PC-3 (cell line): ENCODE results near the gene CNTNAP5. TPM values are rescaled to one million over a fixed set of nuclear protein-coding genes. Genes with fewer than 3 reads are reported as not detected.

Experiments
- ATAC-seq: fragments of 200-7000 bp; cut with Tn5 transposase; 2 replicates; pipeline ENCODE4 v1.9.1; 2020; ENCODE audit warnings: mild to moderate bottlenecking, moderate library complexity
- BruUV-seq: library from RNA; stranded (reverse); fragments of 400-500 nt; replicated peaks from 2 replicates; lab custom pipeline; 2021; lab: Mats Ljungman, UMichigan
- CTCF ChIA-PET: fragments of 300-600 bp; sonication (Branson Sonifier 250); formaldehyde crosslinking; loops from one replicate; lab custom pipeline; 2022; ENCODE audit warnings: antibody characterized with exemption; lab: Charles Lee
- POLR2A ChIA-PET: fragments of 300-600 bp; sonication (Branson Sonifier 250); formaldehyde crosslinking; loops from one replicate; lab custom pipeline; 2022; ENCODE audit warnings: antibody characterized with exemption; ENCODE audit not compliant: unreplicated experiment; lab: Charles Lee
- DNase-seq: peaks from one replicate; pipeline ENCODE4 v3.0.0-alpha.2; 2015
- H2AFZ ChIP-seq: fragments of 300-600 bp; sonication (generic); 2 replicates; pipeline ENCODE4 v1.6.0; 2016; ENCODE audit warnings: antibody characterized with exemption, low read length
- H3F3A ChIP-seq: fragments of 300-600 bp; sonication (generic); one replicate; pipeline ENCODE4 v1.6.0; 2017; ENCODE audit warnings: antibody characterized with exemption, low read length, control low read depth, mild to moderate bottlenecking; ENCODE audit not compliant: unreplicated experiment
- H3K27ac ChIP-seq: fragments of 300-600 bp; sonication (generic); 2 replicates; pipeline ENCODE4 v1.5.1; 2016; ENCODE audit warnings: mild to moderate bottlenecking, low read length
- H3K27me3 ChIP-seq: fragments of 300-600 bp; sonication (generic); 2 replicates; pipeline ENCODE4 v1.6.1; 2016; ENCODE audit warnings: low read length, mixed read lengths
- H3K36me3 ChIP-seq: fragments of 300-600 bp; sonication (generic); 2 replicates; pipeline ENCODE4 v1.6.1; 2016; ENCODE audit warnings: low read depth, mixed run types, low read length, mixed read lengths
- H3K4me1 ChIP-seq: fragments of 300-600 bp; sonication (generic); 2 replicates; pipeline ENCODE4 v1.5.1; 2016; ENCODE audit warnings: low read length; ENCODE audit not compliant: insufficient read depth
- H3K4me2 ChIP-seq: fragments of 300-600 bp; sonication (generic); 2 replicates; pipeline ENCODE4 v1.6.0; 2016; ENCODE audit warnings: low read length
- H3K4me3 ChIP-seq: fragments of 300-600 bp; sonication (generic); 2 replicates; pipeline ENCODE4 v1.5.1; 2016; ENCODE audit warnings: mild to moderate bottlenecking, low read length, mixed read lengths
- H3K79me2 ChIP-seq: fragments of 300-600 bp; sonication (generic); 2 replicates; pipeline ENCODE4 v1.6.1; 2017; ENCODE audit warnings: low read length, mixed read lengths
- H3K9ac ChIP-seq: fragments of 300-600 bp; sonication (generic); 2 replicates; pipeline ENCODE4 v1.6.0; 2016; ENCODE audit warnings: mild to moderate bottlenecking, low read length
- H3K9me2 ChIP-seq: fragments of 300-600 bp; sonication (generic); replicated peaks from 2 replicates; pipeline ENCODE4 v1.6.1; 2016; ENCODE audit warnings: mixed run types, low read length, mixed read lengths
- H3K9me3 ChIP-seq: fragments of 300-600 bp; sonication (generic); 2 replicates; pipeline ENCODE4 v1.6.1; 2016; ENCODE audit warnings: low read length, mixed read lengths
- H4K20me1 ChIP-seq: fragments of 300-600 bp; sonication (generic); 2 replicates; pipeline ENCODE4 v1.6.1; 2016; ENCODE audit warnings: low read length, mixed read lengths
- EZH2 ChIP-seq: fragments of 300-600 bp; sonication (generic); IDR thresholded peaks from one replicate; pipeline ENCODE4 v1.6.1; 2017; ENCODE audit warnings: antibody characterized with exemption, mild to moderate bottlenecking, low read length; ENCODE audit not compliant: unreplicated experiment
- EZH2phosphoT487 ChIP-seq: fragments of 300-600 bp; sonication (generic); IDR thresholded peaks from 2 replicates; pipeline ENCODE4 v1.6.1; 2018; ENCODE audit warnings: mild to moderate bottlenecking, antibody characterized with exemption, low read length, borderline replicate concordance
- intact Hi-C: fragments of 100-400 bp; cut with micrococcal nuclease; formaldehyde crosslinking; loops from 2 replicates; pipeline ENCODE4 v1.9.0; 2023
- total RNA-seq: library from RNA; depleted of rRNA; stranded (reverse); fragments of >200 nt; gene quantifications from 2 replicates; pipeline ENCODE4 v1.2.3, GENCODE V29; 2014
- TF ChIP-seq, protein P1 (sequence below): fragments of 300-600 bp; sonication (generic); conservative IDR thresholded peaks from 2 replicates; pipeline ENCODE4 v1.5.1; 2017; ENCODE audit warnings: antibody characterized with exemption, low read depth, mild to moderate bottlenecking, low read length

The CNTNAP5 gene
- total RNA-seq, 1 experiment from 2014 or later, result not detected

DNA sequence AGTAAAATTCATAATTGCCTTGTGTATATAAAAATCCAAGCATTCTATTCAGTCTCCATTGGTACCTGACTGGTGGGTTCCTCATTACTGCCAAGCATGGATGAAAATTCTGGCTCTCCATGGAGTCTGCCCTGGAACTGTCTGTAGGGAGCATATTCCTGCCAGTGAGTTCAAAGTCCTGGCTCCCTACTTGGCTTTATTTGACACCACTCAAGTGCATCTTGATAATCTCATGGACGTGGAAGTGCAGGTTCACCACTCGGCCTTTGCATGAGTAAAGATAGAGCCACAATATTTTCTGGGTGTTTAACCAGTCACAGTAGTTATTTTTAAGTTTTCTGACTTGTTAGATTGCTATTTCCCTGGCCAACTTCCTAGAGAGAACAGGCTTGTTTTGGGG lies 63.5 kb downstream of the CNTNAP5 start:
- no peaks in the 10 kb centered on the region for H3K9me2 ChIP-seq
- no peak overlapping the region for H2AFZ ChIP-seq
- H3K36me3 ChIP-seq, result no peaks in the 10 kb centered on the region
- ChIA-PET CTCF (no interaction called here), POLR2A (no interaction called here)
- no peaks in the 10 kb centered on the region for H4K20me1 ChIP-seq
- H3K9ac ChIP-seq, result no peak overlapping the region
- no peak overlapping the region for H3K27ac ChIP-seq
- no peaks in the 10 kb centered on the region for H3K79me2 ChIP-seq
- no peak for DNase-seq
- 0 out of 2 replicates have a peak, but pooled peaks cover 5% of the 10 kb centered on the region for H3K27me3 ChIP-seq
- H3K4me2 ChIP-seq, result no peak overlapping the region
- no peaks in the 10 kb centered on the region for H3F3A ChIP-seq
- intact Hi-C loops, result no loop called here
- no peaks in the 10 kb centered on the region for H3K9me3 ChIP-seq
- no TSS peak for BruUV-seq
- TF ChIP-seq EZH2phosphoT487, result no peak
- TF ChIP-seq, protein P1, sequence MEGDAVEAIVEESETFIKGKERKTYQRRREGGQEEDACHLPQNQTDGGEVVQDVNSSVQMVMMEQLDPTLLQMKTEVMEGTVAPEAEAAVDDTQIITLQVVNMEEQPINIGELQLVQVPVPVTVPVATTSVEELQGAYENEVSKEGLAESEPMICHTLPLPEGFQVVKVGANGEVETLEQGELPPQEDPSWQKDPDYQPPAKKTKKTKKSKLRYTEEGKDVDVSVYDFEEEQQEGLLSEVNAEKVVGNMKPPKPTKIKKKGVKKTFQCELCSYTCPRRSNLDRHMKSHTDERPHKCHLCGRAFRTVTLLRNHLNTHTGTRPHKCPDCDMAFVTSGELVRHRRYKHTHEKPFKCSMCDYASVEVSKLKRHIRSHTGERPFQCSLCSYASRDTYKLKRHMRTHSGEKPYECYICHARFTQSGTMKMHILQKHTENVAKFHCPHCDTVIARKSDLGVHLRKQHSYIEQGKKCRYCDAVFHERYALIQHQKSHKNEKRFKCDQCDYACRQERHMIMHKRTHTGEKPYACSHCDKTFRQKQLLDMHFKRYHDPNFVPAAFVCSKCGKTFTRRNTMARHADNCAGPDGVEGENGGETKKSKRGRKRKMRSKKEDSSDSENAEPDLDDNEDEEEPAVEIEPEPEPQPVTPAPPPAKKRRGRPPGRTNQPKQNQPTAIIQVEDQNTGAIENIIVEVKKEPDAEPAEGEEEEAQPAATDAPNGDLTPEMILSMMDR, result no peak
- no peak for TF ChIP-seq EZH2
- H3K4me1 ChIP-seq, result no peaks in the 10 kb centered on the region
- ATAC-seq, result no peak
- H3K4me3 ChIP-seq, result no peak overlapping the region

DNA sequence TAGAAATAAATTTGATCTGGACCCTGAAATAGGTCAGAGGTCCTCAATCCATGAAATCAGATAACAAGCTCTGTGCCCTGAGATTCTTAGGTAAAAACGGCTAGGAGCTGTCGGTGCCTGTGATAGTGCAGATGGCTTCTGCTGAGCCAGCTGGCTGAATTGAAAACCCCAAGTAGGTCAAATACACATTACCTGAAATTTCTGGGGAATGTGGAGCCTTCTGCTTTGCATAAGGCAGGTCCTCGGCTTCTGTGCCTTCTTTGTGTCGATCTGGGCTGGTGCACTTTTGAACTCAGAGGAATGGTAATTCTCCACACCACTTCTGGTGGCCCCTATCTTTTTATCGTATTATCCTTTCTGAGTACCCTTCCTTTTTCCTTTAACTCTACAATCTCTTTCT lies 66.6 kb downstream of the CNTNAP5 start:
- POLR2A ChIA-PET, result no interaction called here
- H3K9ac ChIP-seq, result no peak overlapping the region
- no peaks in the 10 kb centered on the region for H3K9me3 ChIP-seq
- TF ChIP-seq, protein P1, result no peak
- no peak for TF ChIP-seq EZH2phosphoT487
- no peak for TF ChIP-seq EZH2
- no peaks in the 10 kb centered on the region for H3K79me2 ChIP-seq
- H3K4me3 ChIP-seq, result no peak overlapping the region
- no peaks in the 10 kb centered on the region for H3K4me1 ChIP-seq
- no peak for ATAC-seq
- H2AFZ ChIP-seq, result no peak overlapping the region
- no peaks in the 10 kb centered on the region for H4K20me1 ChIP-seq
- BruUV-seq, result no TSS peak
- intact Hi-C loops, result no loop called here
- no peak for DNase-seq
- no peaks in the 10 kb centered on the region for H3K36me3 ChIP-seq
- CTCF ChIA-PET, result no interaction called here
- no peak overlapping the region for H3K27ac ChIP-seq
- H3F3A ChIP-seq, result no peaks in the 10 kb centered on the region
- H3K9me2 ChIP-seq, result no peaks in the 10 kb centered on the region
- 0 out of 2 replicates have a peak, but pooled peaks cover 5% of the 10 kb centered on the region for H3K27me3 ChIP-seq
- H3K4me2 ChIP-seq, result no peak overlapping the region

DNA sequence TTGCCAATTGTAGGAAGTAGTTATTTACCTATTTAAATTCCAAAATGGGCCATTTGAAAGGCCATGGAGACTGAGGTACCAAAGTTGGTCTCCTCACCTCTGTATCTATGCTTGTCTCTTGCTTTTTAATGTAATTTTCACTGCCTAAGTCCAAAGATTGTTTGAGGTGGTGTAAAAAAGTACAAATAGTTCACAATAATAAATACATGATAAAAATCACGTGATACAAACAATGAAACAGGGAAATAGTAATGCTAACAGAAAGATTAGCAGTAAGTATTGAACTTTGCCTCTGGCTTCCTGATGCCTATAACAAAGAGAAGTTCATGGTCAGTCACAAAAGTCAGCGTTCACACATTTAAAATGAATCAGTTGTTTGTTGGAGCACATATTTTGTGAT lies 67.6 kb downstream of the CNTNAP5 start:
- intact Hi-C loops, result no loop called here
- no peak overlapping the region for H3K4me3 ChIP-seq
- ChIA-PET CTCF (no interaction called here), POLR2A (no interaction called here)
- no peak overlapping the region for H3K27ac ChIP-seq
- 0 out of 2 replicates have a peak, but pooled peaks cover 5% of the 10 kb centered on the region for H3K27me3 ChIP-seq
- H3K79me2 ChIP-seq, result no peaks in the 10 kb centered on the region
- H3K9me3 ChIP-seq, result no peaks in the 10 kb centered on the region
- ATAC-seq (no peak), DNase-seq (no peak)
- no peak overlapping the region for H2AFZ ChIP-seq
- H3K9ac ChIP-seq, result no peak overlapping the region
- H3F3A ChIP-seq, result no peaks in the 10 kb centered on the region
- BruUV-seq, result no TSS peak
- no peak overlapping the region for H3K4me2 ChIP-seq
- H3K4me1 ChIP-seq, result no peaks in the 10 kb centered on the region
- TF ChIP-seq, protein P1, result no peak
- TF ChIP-seq EZH2phosphoT487 (no peak), EZH2 (no peak)
- no peaks in the 10 kb centered on the region for H3K9me2 ChIP-seq
- no peaks in the 10 kb centered on the region for H4K20me1 ChIP-seq
- no peaks in the 10 kb centered on the region for H3K36me3 ChIP-seq
